ENCODE measurements around the gene ITPKA. TPM values are rescaled to one million over a fixed set of nuclear protein-coding genes. Genes with fewer than 3 reads are reported as not detected.

The ITPKA gene
- total and polyA plus RNA-seq, 7 experiments from 2014 or later: 0.20 to 0.97 (median 0.22) TPM; not detected in 4

GRCh38 chr15:41499109-41499851 is 5.6 kb downstream of the ITPKA start:
- peaks cover 48 to 80% (median 50%) of the 10 kb centered on the region in 5 donors for H3K27me3 Mint-ChIP-seq
- Histone ChIP-seq H3K9me3 (ENCODE audit: control insufficient read depth in 2 of 3, low read length in 3 of 3) (no peaks in the 10 kb centered on the region), H3K27me3 (ENCODE audit: control insufficient read depth in 2 of 2, insufficient read depth in 2 of 2, low read length in 2 of 2) (peaks cover 3 to 29% of the 10 kb centered on the region in 2 donors), H3K4me1 (ENCODE audit: control insufficient read depth in 2 of 2, insufficient read depth in 2 of 2, low read length in 2 of 2) (peaks cover 14 to 29% of the 10 kb centered on the region in 2 donors), H3K36me3 (ENCODE audit: control insufficient read depth in 2 of 3, insufficient read depth in 3 of 3, low read length in 3 of 3) (no peaks in the 10 kb centered on the region), H3K27ac (ENCODE audit: low read depth, low read length) (no peak overlapping the region), H3K4me3 (ENCODE audit: low read length) (no peak overlapping the region)
- peaks cover 0 to 26% (median 13%) of the 10 kb centered on the region in 7 donors for H3K4me1 Mint-ChIP-seq
- no peaks in the 10 kb centered on the region for H3K9me3 Mint-ChIP-seq
- CTCF ChIA-PET: interaction anchor here (0.6 kb wide), 1 partner anchor 35 kb away, joined by 4 read pairs; no protein-coding TSS in a partner anchor
- peak overlapping the region in 1 of 9 donors; percentile 20 for H3K27ac Mint-ChIP-seq
- ATAC-seq: no peak
- H3K4me3 Mint-ChIP-seq: peak overlapping the region in 3 of 10 donors; percentile 17 to 43 (median 21)
- DNase-seq: no peak
- POLR2A ChIA-PET: no interaction called here
- H3K36me3 Mint-ChIP-seq: no peaks in the 10 kb centered on the region
- intact Hi-C loops (cut with micrococcal nuclease): loop anchor here in 1 of 2 donors (10.0 kb wide), 1 partner anchor 56 kb away; the partner anchor contains the start of gene TYRO3

- H3K4me3 ChIP-seq (ENCODE audit: low read length): peak overlapping the region; percentile 55
- ChIA-PET CTCF (interaction anchor here (0.6 kb wide), 1 partner anchor 1824 kb away, joined by 4 read pairs; no protein-coding TSS in a partner anchor), POLR2A (interaction anchor here (1.0 kb wide), 1 partner anchor 45 kb away, joined by 3 read pairs; no protein-coding TSS in a partner anchor)
- peaks cover 8 to 18% of the 10 kb centered on the region in 2 donors for H3K4me1 ChIP-seq (ENCODE audit: control insufficient read depth in 2 of 2, insufficient read depth in 2 of 2, low read length in 2 of 2)
- H3K9me3 ChIP-seq (ENCODE audit: control insufficient read depth in 2 of 3, low read length in 3 of 3): no peaks in the 10 kb centered on the region
- H3K27me3 ChIP-seq (ENCODE audit: control insufficient read depth in 2 of 2, insufficient read depth in 2 of 2, low read length in 2 of 2): peaks cover 3 to 25% of the 10 kb centered on the region in 2 donors
- Mint-ChIP-seq H3K27ac (no peak overlapping the region), H3K27me3 (peaks cover 46 to 80% (median 48%) of the 10 kb centered on the region in 5 donors), H3K9me3 (no peaks in the 10 kb centered on the region), H3K36me3 (no peaks in the 10 kb centered on the region), H3K4me3 (peak overlapping the region; percentile 29 to 81 (median 77)), H3K4me1 (peaks cover 0 to 26% (median 13%) of the 10 kb centered on the region in 7 donors)
- DNase-seq (peak in 5 of 9 donors; percentile 22 to 38 (median 25)), ATAC-seq (peak; percentile 60)
- H3K36me3 ChIP-seq (ENCODE audit: control insufficient read depth in 2 of 3, insufficient read depth in 3 of 3, low read length in 3 of 3): no peaks in the 10 kb centered on the region
- H3K27ac ChIP-seq (ENCODE audit: low read depth, low read length): no peak overlapping the region
- intact Hi-C loops (cut with micrococcal nuclease): loop anchor here in 1 of 2 donors (5.0 kb wide), 1 partner anchor 34 kb away; no protein-coding TSS in a partner anchor
These were observed 7.7 kb downstream of the ITPKA start for GRCh38 chr15:41501191-41501917.

- Histone ChIP-seq H3K9me3 (ENCODE audit: control insufficient read depth in 2 of 3, low read length in 3 of 3) (no peaks in the 10 kb centered on the region), H3K27me3 (ENCODE audit: control insufficient read depth in 2 of 2, insufficient read depth in 2 of 2, low read length in 2 of 2) (peaks cover 3 to 21% of the 10 kb centered on the region in 2 donors), H3K36me3 (ENCODE audit: control insufficient read depth in 2 of 3, insufficient read depth in 3 of 3, low read length in 3 of 3) (no peaks in the 10 kb centered on the region), H3K4me3 (ENCODE audit: low read length) (peak overlapping the region; percentile 55), H3K4me1 (ENCODE audit: control insufficient read depth in 2 of 2, insufficient read depth in 2 of 2, low read length in 2 of 2) (peaks cover 8 to 18% of the 10 kb centered on the region in 2 donors), H3K27ac (ENCODE audit: low read depth, low read length) (no peak overlapping the region)
- H3K36me3 Mint-ChIP-seq: no peaks in the 10 kb centered on the region
- peaks cover 0 to 26% (median 13%) of the 10 kb centered on the region in 7 donors for H3K4me1 Mint-ChIP-seq
- DNase-seq (peak in 5 of 9 donors; percentile 40 to 47 (median 42)), ATAC-seq (peak; percentile 74)
- H3K4me3 Mint-ChIP-seq: peak overlapping the region; percentile 58 to 81 (median 77)
- CTCF ChIA-PET: interaction anchor here (0.6 kb wide), 1 partner anchor 1823 kb away, joined by 4 read pairs; no protein-coding TSS in a partner anchor
- peaks cover 38 to 76% (median 40%) of the 10 kb centered on the region in 5 donors for H3K27me3 Mint-ChIP-seq
- no peaks in the 10 kb centered on the region for H3K9me3 Mint-ChIP-seq
- POLR2A ChIA-PET: no interaction called here
- H3K27ac Mint-ChIP-seq: no peak overlapping the region
- intact Hi-C loops (cut with micrococcal nuclease): loop anchor here (1.0 to 5.0 kb wide), 3 partner anchors 9 to 35 kb away; partner anchors contain the start of gene ITPKA (in 1 of the 2)
These were observed 8.5 kb downstream of the ITPKA start for GRCh38 chr15:41501931-41502794.

- CTCF ChIA-PET: no interaction called here
- no peak overlapping the region for H3K27ac ChIP-seq (ENCODE audit: low read depth, low read length)
These were observed 9.4 kb downstream of the ITPKA start for GRCh38 chr15:41502795-41503668.

GRCh38 chr15:41503669-41504010 is 10.0 kb downstream of the ITPKA start:
- Histone ChIP-seq H3K4me1 (ENCODE audit: control insufficient read depth in 2 of 2, insufficient read depth in 2 of 2, low read length in 2 of 2) (peaks cover 8 to 18% of the 10 kb centered on the region in 2 donors), H3K9me3 (ENCODE audit: control insufficient read depth in 2 of 3, low read length in 3 of 3) (no peaks in the 10 kb centered on the region), H3K27ac (ENCODE audit: low read depth, low read length) (no peak overlapping the region), H3K27me3 (ENCODE audit: control insufficient read depth in 2 of 2, insufficient read depth in 2 of 2, low read length in 2 of 2) (peaks cover 2 to 21% of the 10 kb centered on the region in 2 donors), H3K36me3 (ENCODE audit: control insufficient read depth in 2 of 3, insufficient read depth in 3 of 3, low read length in 3 of 3) (no peaks in the 10 kb centered on the region), H3K4me3 (ENCODE audit: low read length) (no peak overlapping the region)
- Mint-ChIP-seq H3K27ac (no peak overlapping the region), H3K27me3 (peaks cover 26 to 72% (median 26%) of the 10 kb centered on the region in 5 donors), H3K36me3 (no peaks in the 10 kb centered on the region), H3K4me3 (peak overlapping the region in 8 of 10 donors; percentile 28 to 80 (median 48)), H3K9me3 (no peaks in the 10 kb centered on the region), H3K4me1 (peaks cover 0 to 26% (median 13%) of the 10 kb centered on the region in 7 donors)
- POLR2A ChIA-PET: no interaction called here
- intact Hi-C loops (cut with micrococcal nuclease): loop anchor here in 1 of 2 donors (5.0 kb wide), 1 partner anchor 36 kb away; no protein-coding TSS in a partner anchor
- CTCF ChIA-PET: no interaction called here
- DNase-seq: no peak
- no peak for ATAC-seq

More at GRCh38 chr15:41502795-41503668, 9.4 kb downstream of the ITPKA start:
- H3K4me3 Mint-ChIP-seq: peak overlapping the region; percentile 58 to 80 (median 77)
- peaks cover 30 to 73% (median 32%) of the 10 kb centered on the region in 5 donors for H3K27me3 Mint-ChIP-seq
- H3K36me3 ChIP-seq (ENCODE audit: control insufficient read depth in 2 of 3, insufficient read depth in 3 of 3, low read length in 3 of 3): no peaks in the 10 kb centered on the region
- peaks cover 0 to 26% (median 13%) of the 10 kb centered on the region in 7 donors for H3K4me1 Mint-ChIP-seq
- peaks cover 8 to 18% of the 10 kb centered on the region in 2 donors for H3K4me1 ChIP-seq (ENCODE audit: control insufficient read depth in 2 of 2, insufficient read depth in 2 of 2, low read length in 2 of 2)
- DNase-seq: no peak
- POLR2A ChIA-PET: no interaction called here
- peak; percentile 28 for ATAC-seq
- H3K27ac Mint-ChIP-seq: no peak overlapping the region
- no peaks in the 10 kb centered on the region for H3K36me3 Mint-ChIP-seq
- intact Hi-C loops (cut with micrococcal nuclease): loop anchor here (1.0 to 5.0 kb wide), 3 partner anchors 9 to 36 kb away; partner anchors contain the start of gene ITPKA (in 1 of the 2)
- peak overlapping the region; percentile 55 for H3K4me3 ChIP-seq (ENCODE audit: low read length)
- H3K9me3 Mint-ChIP-seq: no peaks in the 10 kb centered on the region
- no peaks in the 10 kb centered on the region for H3K9me3 ChIP-seq (ENCODE audit: control insufficient read depth in 2 of 3, low read length in 3 of 3)
- peaks cover 3 to 21% of the 10 kb centered on the region in 2 donors for H3K27me3 ChIP-seq (ENCODE audit: control insufficient read depth in 2 of 2, insufficient read depth in 2 of 2, low read length in 2 of 2)
